Astrocyte (in vitro differentiated cells and primary cell): ENCODE results near the gene ZFYVE26.

Source experiments
- EZH2 ChIP-seq: IDR thresholded peaks from 2 replicates; pipeline ENCODE4 v1.6.1; 2012; ENCODE audit warnings: mild to moderate bottlenecking, low read length, inconsistent platforms; ENCODE audit not compliant: insufficient read depth
- TF ChIP-seq, protein P1 (sequence below): IDR thresholded peaks from 2 replicates; pipeline ENCODE4 v1.5.1; 2011; ENCODE audit warnings: low read depth, mild to moderate bottlenecking, inconsistent platforms, low read length, moderate library complexity; ENCODE audit not compliant: insufficient read depth

GRCh38 chr14:67718265-67718664, 98.1 kb downstream of the ZFYVE26 start:
- TF ChIP-seq, protein P1, sequence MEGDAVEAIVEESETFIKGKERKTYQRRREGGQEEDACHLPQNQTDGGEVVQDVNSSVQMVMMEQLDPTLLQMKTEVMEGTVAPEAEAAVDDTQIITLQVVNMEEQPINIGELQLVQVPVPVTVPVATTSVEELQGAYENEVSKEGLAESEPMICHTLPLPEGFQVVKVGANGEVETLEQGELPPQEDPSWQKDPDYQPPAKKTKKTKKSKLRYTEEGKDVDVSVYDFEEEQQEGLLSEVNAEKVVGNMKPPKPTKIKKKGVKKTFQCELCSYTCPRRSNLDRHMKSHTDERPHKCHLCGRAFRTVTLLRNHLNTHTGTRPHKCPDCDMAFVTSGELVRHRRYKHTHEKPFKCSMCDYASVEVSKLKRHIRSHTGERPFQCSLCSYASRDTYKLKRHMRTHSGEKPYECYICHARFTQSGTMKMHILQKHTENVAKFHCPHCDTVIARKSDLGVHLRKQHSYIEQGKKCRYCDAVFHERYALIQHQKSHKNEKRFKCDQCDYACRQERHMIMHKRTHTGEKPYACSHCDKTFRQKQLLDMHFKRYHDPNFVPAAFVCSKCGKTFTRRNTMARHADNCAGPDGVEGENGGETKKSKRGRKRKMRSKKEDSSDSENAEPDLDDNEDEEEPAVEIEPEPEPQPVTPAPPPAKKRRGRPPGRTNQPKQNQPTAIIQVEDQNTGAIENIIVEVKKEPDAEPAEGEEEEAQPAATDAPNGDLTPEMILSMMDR = no peak
- TF ChIP-seq EZH2 = no peak
